Left renal pelvis (tissue), 4 donors: ENCODE data around the gene DNA2. TPM values are rescaled to one million over a fixed set of nuclear protein-coding genes. Genes with fewer than 3 reads are reported as not detected.
"Not testable (repeated sequence)": the region's sequence is repeated elsewhere in the genome, so short reads cannot be mapped to it uniquely, and the experiment has no call there.

Experiments
- DNase-seq, 4 donors: peaks; one replicate each; pipeline ENCODE4 v3.0.0-alpha.2; 2013; ENCODE audit warnings: low read depth in 4 of 4, low spot score in 3 of 4
- polyA plus RNA-seq, 4 donors: library from polyadenylated mRNA; unstranded; fragments of 120-200 nt; gene quantifications; one replicate each; pipeline ENCODE4 v1.2.1, GENCODE V29; 2013; ENCODE audit not compliant: insufficient read length in 4 of 4

Gene DNA2
- polyA plus RNA-seq = 10 to 100 TPM in 3 of 4 donors, 1 to 10 TPM in 1; 6.8 to 13.3 (median 13.1) TPM

- peak; percentile 52 to 73 (median 68) for DNase-seq
These were observed at the start of gene DNA2 for GRCh38 chr10:68471586-68472408. Gene DNA2 (minus strand): TSS chr10:68471973. CDS start chr10:68471864, 109 bp downstream.

GRCh38 chr10:68518609-68519008, 46.8 kb upstream of the DNA2 start:
- not testable (repeated sequence) for DNase-seq

- no peak for DNase-seq
These were observed 45.4 kb upstream of the DNA2 start for GRCh38 chr10:68517188-68517587.

- DNase-seq = no peak
These were observed 45.0 kb upstream of the DNA2 start for GRCh38 chr10:68516766-68517165.

- not testable (repeated sequence) for DNase-seq
These were observed 44.4 kb upstream of the DNA2 start for GRCh38 chr10:68516216-68516615.

- DNase-seq = no peak
These were observed 36.3 kb upstream of the DNA2 start for GRCh38 chr10:68508090-68508489.

GRCh38 chr10:68506411-68506810, 34.6 kb upstream of the DNA2 start:
- no peak for DNase-seq

GRCh38 chr10:68502846-68503245, 31.1 kb upstream of the DNA2 start:
- no peak for DNase-seq

- no peak for DNase-seq
These were observed 29.9 kb upstream of the DNA2 start for GRCh38 chr10:68501691-68502090.

- no peak for DNase-seq
These were observed 27.8 kb upstream of the DNA2 start for GRCh38 chr10:68499544-68499943.

GRCh38 chr10:68496072-68496471, 24.3 kb upstream of the DNA2 start:
- DNase-seq = no peak

- no peak for DNase-seq
These were observed 20.3 kb upstream of the DNA2 start for GRCh38 chr10:68492118-68492517.

- no peak for DNase-seq
These were observed 18.1 kb upstream of the DNA2 start for GRCh38 chr10:68489919-68490318.

GRCh38 chr10:68474021-68474420, 2.2 kb upstream of the DNA2 start:
- DNase-seq = no peak

- DNase-seq = peak in 1 of 4 donors; percentile 10
These were observed 649 bp downstream of the DNA2 start for GRCh38 chr10:68471063-68471585.

GRCh38 chr10:68470300-68470699, 1.5 kb downstream of the DNA2 start:
- DNase-seq = no peak

- DNase-seq = no peak
These were observed 1.9 kb downstream of the DNA2 start for GRCh38 chr10:68469838-68470237.

- DNase-seq = not testable (repeated sequence)
These were observed 7.0 kb downstream of the DNA2 start for GRCh38 chr10:68464729-68465128.

- no peak for DNase-seq
These were observed 8.2 kb downstream of the DNA2 start for GRCh38 chr10:68463365-68464093.

GRCh38 chr10:68462536-68462935, 9.2 kb downstream of the DNA2 start:
- DNase-seq = no peak

GRCh38 chr10:68461032-68461431, 10.7 kb downstream of the DNA2 start:
- DNase-seq = no peak
